ENCODE data around the gene POU5F1. TPM values are rescaled to one million over a fixed set of nuclear protein-coding genes. Genes with fewer than 3 reads are reported as not detected.

POU5F1 gene
- polyA plus RNA-seq, 1 of the 3 experiments (the other 2 are of a cell fraction), result not detected

- no peaks in the 10 kb centered on the region for H4K20me1 ChIP-seq (ENCODE audit: insufficient read depth)
- no peak overlapping the region for H3K9ac ChIP-seq
- H2AFZ ChIP-seq (ENCODE audit: low read depth), result no peak overlapping the region
- TF ChIP-seq MXI1 (IDR thresholded peaks at IDR 0.05; ENCODE audit: low read depth, low read length), result no peak
- TF ChIP-seq POLR2AphosphoS5 (IDR thresholded peaks at IDR 0.05; ENCODE audit: low read depth, low read length), result no peak
- TF ChIP-seq SIN3A (IDR thresholded peaks at IDR 0.05; ENCODE audit: borderline replicate concordance, low read depth, low read length), result no peak
- TF ChIP-seq TCF12 (IDR thresholded peaks at IDR 0.05), result no peak
- no peak for TF ChIP-seq USF2 (IDR thresholded peaks at IDR 0.05; ENCODE audit: borderline replicate concordance, low read depth, low read length)
- no peak for TF ChIP-seq GABPA (IDR thresholded peaks at IDR 0.05; ENCODE audit: low read depth)
- no peak for TF ChIP-seq MAX (IDR thresholded peaks at IDR 0.05; ENCODE audit: low read depth)
- TF ChIP-seq USF1 (IDR thresholded peaks at IDR 0.05; ENCODE audit: borderline replicate concordance, low read depth), result no peak
- no peak for TF ChIP-seq GATA2 (CRISPR knock-in tag; IDR thresholded peaks at IDR 0.05)
- TF ChIP-seq REST (IDR thresholded peaks at IDR 0.05; ENCODE audit: low read depth, low read length), result no peak
- no peak for TF ChIP-seq IRF3 (IDR thresholded peaks at IDR 0.05; ENCODE audit: low read depth, low read length)
- TF ChIP-seq JUND (IDR thresholded peaks at IDR 0.05), result no peak
- TF ChIP-seq ZBTB33 (IDR thresholded peaks at IDR 0.05; ENCODE audit: borderline replicate concordance, low read depth), result no peak
- TF ChIP-seq PBX3 (IDR thresholded peaks at IDR 0.05), result no peak
- TF ChIP-seq EZH2phosphoT487 (IDR thresholded peaks at IDR 0.05; ENCODE audit: borderline replicate concordance, low read depth), result no peak
- TF ChIP-seq MEF2A (IDR thresholded peaks at IDR 0.05; ENCODE audit: borderline replicate concordance, low read depth), result no peak
- TF ChIP-seq ELF1 (IDR thresholded peaks at IDR 0.05), result no peak
- no peak for TF ChIP-seq RXRA (IDR thresholded peaks at IDR 0.05; ENCODE audit: borderline replicate concordance, low read depth)
- POLR2A ChIA-PET, result no interaction called here
- H3K79me2 ChIP-seq (ENCODE audit: insufficient read depth), result no peaks in the 10 kb centered on the region
- H3K36me3 ChIP-seq (replicated peaks in 1 of 2; ENCODE audit: control insufficient read depth in 1 of 2, insufficient read depth in 2 of 2, low read length in 1 of 2), result no peaks in the 10 kb centered on the region
- no peak overlapping the region for H3K4me2 ChIP-seq
- WGBS (ENCODE audit: low lambda C conversion rate), result 83% methylated on average over 21 of the region's 26 CpGs
- CTCF ChIA-PET, result interaction anchor here (1.5 kb wide), 1 partner anchor 186 kb away, joined by 5 read pairs; no protein-coding TSS in a partner anchor
- no peak overlapping the region for H3K4me3 ChIP-seq (ENCODE audit: low read depth in 2 of 2, low read length in 1 of 2)
- H3K27ac ChIP-seq (ENCODE audit: low read depth in 2 of 2, low read length in 1 of 2), result no peak overlapping the region
- no peaks in the 10 kb centered on the region for H3F3A ChIP-seq (replicated peaks; ENCODE audit: insufficient read depth)
- no peaks in the 10 kb centered on the region for H3K27me3 ChIP-seq (ENCODE audit: insufficient read depth)
- H3K4me1 ChIP-seq (ENCODE audit: control insufficient read depth in 1 of 2, insufficient read depth in 2 of 2, low read depth in 1 of 2, low read length in 1 of 2), result no peaks in the 10 kb centered on the region
- no peaks in the 10 kb centered on the region for H3K9me3 ChIP-seq
- peak; percentile 52 for DNase-seq
- H3K9me2 ChIP-seq, result no peaks in the 10 kb centered on the region
Measured at GRCh38 chr6:31180500-31180899, 10.0 kb upstream of the POU5F1 start.
